Smooth muscle cell (in vitro differentiated cells): Measurements from ENCODE around the gene GMPPA. TPM values are rescaled to one million over a fixed set of nuclear protein-coding genes. Genes with fewer than 3 reads are reported as not detected.

Source experiments
- DNase-seq: peaks from one replicate; lab custom pipeline; 2025; ENCODE audit not compliant: unreplicated experiment; lab: John Stamatoyannopoulos, UW
- H2AFZ ChIP-seq: fragments of 200-600 bp; sonication (generic); 2 replicates; pipeline ENCODE4 v1.6.0; 2016; ENCODE audit warnings: antibody characterized with exemption, low read depth, mild to moderate bottlenecking
- H3F3A ChIP-seq: fragments of 200-600 bp; sonication (generic); 2 replicates; pipeline ENCODE4 v1.6.0; 2017; ENCODE audit warnings: antibody characterized with exemption, low read depth
- H3K27ac ChIP-seq: fragments of 200-600 bp; sonication (generic); 2 replicates; pipeline ENCODE4 v1.5.1; 2016; ENCODE audit warnings: low read depth, mild to moderate bottlenecking
- H3K27me3 ChIP-seq: fragments of 200-600 bp; sonication (generic); 2 replicates; pipeline ENCODE4 v1.6.1; 2016; ENCODE audit warnings: low read depth, mild to moderate bottlenecking
- H3K36me3 ChIP-seq: fragments of 200-600 bp; sonication (generic); 2 replicates; pipeline ENCODE4 v1.5.1; 2016; ENCODE audit warnings: low read depth
- H3K4me1 ChIP-seq: fragments of 200-600 bp; sonication (generic); 2 replicates; pipeline ENCODE4 v1.5.1; 2016; ENCODE audit warnings: low read depth
- H3K4me2 ChIP-seq: fragments of 200-600 bp; sonication (generic); 2 replicates; pipeline ENCODE4 v1.6.0; 2016; ENCODE audit warnings: mild to moderate bottlenecking
- H3K4me3 ChIP-seq: fragments of 200-600 bp; sonication (generic); 2 replicates; pipeline ENCODE4 v1.5.1; 2016; ENCODE audit warnings: mild to moderate bottlenecking
- H3K79me2 ChIP-seq: fragments of 200-600 bp; sonication (generic); 2 replicates; pipeline ENCODE4 v1.6.0; 2016; ENCODE audit warnings: low read depth, mild to moderate bottlenecking
- H3K9ac ChIP-seq: fragments of 200-600 bp; sonication (generic); 2 replicates; pipeline ENCODE4 v1.6.0; 2016; ENCODE audit warnings: low read depth
- H3K9me3 ChIP-seq: fragments of 200-600 bp; sonication (generic); replicated peaks from 2 replicates; pipeline ENCODE4 v1.5.1; 2016; ENCODE audit warnings: low read depth
- H4K20me1 ChIP-seq: fragments of 200-600 bp; sonication (generic); 2 replicates; pipeline ENCODE4 v1.6.0; 2016; ENCODE audit warnings: low read depth
- WGBS: methylation state at CpG from one replicate; pipeline ENCODE4 v1.1.7; 2016; ENCODE audit warnings: low lambda C conversion rate; 5-methylcytosine and 5-hydroxymethylcytosine counted together
- microRNA-seq: library from miRNA; unstranded; fragments of <30 nt; microRNA quantifications from one replicate; pipeline ENCODE4, GENCODE V29; 2016; ENCODE audit warnings: borderline number of aligned reads
- polyA plus RNA-seq: library from polyadenylated mRNA; unstranded; fragments of >200 nt; fragmentation: Nextera tagmentation; extraction: Ambion mirVana; gene quantifications from 2 replicates; pipeline ENCODE4 v1.2.1, GENCODE V29; 2016
- small RNA-seq: library from RNA; depleted of rRNA; stranded (forward); fragments of <200 nt; gene quantifications from one replicate; pipeline ENCODE3, GENCODE V24; 2014
- total RNA-seq: library from RNA; depleted of rRNA; stranded (reverse); fragments of >200 nt; gene quantifications from 2 replicates; pipeline ENCODE4 v1.2.3, GENCODE V29; 2014
- TF ChIP-seq, protein P1 (sequence below): fragments of 200-600 bp; sonication (generic); IDR thresholded peaks from 2 replicates; pipeline ENCODE4 v1.5.1; 2017; ENCODE audit warnings: borderline replicate concordance, mild to moderate bottlenecking, antibody characterized with exemption; ENCODE audit not compliant: insufficient read depth, poor library complexity, severe bottlenecking

Gene GMPPA
- total and polyA plus RNA-seq, 2 experiments from 2014 or later = 59.3 to 81.7 TPM

DNA sequence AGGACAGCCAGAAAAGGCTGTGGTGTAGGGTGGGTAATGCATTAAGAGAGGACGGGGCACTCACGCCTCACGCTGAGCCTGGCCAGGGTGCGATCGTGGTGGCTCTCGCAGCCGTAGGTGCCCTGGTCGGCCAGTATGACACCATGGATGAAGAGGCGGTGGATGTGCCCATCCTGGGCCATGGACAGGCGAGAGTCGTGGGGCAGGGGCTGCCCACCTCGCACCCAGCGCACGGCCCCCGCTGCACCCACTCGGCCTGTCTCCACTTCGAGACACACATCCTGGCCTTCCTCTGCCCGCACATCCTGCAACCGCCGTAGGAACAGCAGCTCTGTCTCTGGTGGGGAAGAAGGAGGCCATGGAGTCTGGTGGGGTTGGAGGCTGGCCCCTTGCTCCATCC, 57.3 kb downstream of the GMPPA start:
- no peaks in the 10 kb centered on the region for H3K79me2 ChIP-seq
- H4K20me1 ChIP-seq = peaks cover 2% of the 10 kb centered on the region
- H2AFZ ChIP-seq = no peak overlapping the region
- H3K36me3 ChIP-seq = no peaks in the 10 kb centered on the region
- H3K9me3 ChIP-seq = no peaks in the 10 kb centered on the region
- H3K4me2 ChIP-seq = no peak overlapping the region
- DNase-seq = no peak
- WGBS = 97% methylated on average over 20 of the region's 20 CpGs
- H3F3A ChIP-seq = no peaks in the 10 kb centered on the region
- peaks cover 4% of the 10 kb centered on the region for H3K4me1 ChIP-seq
- TF ChIP-seq, protein P1, sequence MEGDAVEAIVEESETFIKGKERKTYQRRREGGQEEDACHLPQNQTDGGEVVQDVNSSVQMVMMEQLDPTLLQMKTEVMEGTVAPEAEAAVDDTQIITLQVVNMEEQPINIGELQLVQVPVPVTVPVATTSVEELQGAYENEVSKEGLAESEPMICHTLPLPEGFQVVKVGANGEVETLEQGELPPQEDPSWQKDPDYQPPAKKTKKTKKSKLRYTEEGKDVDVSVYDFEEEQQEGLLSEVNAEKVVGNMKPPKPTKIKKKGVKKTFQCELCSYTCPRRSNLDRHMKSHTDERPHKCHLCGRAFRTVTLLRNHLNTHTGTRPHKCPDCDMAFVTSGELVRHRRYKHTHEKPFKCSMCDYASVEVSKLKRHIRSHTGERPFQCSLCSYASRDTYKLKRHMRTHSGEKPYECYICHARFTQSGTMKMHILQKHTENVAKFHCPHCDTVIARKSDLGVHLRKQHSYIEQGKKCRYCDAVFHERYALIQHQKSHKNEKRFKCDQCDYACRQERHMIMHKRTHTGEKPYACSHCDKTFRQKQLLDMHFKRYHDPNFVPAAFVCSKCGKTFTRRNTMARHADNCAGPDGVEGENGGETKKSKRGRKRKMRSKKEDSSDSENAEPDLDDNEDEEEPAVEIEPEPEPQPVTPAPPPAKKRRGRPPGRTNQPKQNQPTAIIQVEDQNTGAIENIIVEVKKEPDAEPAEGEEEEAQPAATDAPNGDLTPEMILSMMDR = no peak
- H3K27me3 ChIP-seq = no peaks in the 10 kb centered on the region
- no peak overlapping the region for H3K4me3 ChIP-seq
- no peak overlapping the region for H3K27ac ChIP-seq
- no peak overlapping the region for H3K9ac ChIP-seq

DNA sequence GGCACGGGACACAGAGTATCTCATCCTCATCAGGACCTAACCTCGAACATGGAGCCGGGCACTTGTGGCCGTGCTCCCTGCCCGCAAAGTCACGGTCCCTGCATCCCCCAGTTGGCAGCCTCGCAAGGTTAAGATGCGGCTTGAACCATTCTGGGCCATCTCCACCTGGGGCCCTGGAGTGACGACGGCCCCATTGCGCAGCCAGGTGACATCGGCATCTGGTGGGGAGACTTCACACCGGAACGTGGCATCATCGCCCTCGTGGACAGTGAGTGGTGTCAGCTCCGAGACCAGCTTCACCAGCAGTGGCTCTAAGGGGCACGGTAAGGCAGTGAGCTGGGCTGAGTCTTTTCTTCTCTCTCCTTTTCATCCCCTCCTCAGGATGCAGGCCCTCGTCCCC, 57.7 kb downstream of the GMPPA start:
- Histone ChIP-seq H3K79me2 (no peaks in the 10 kb centered on the region), H3K27me3 (no peaks in the 10 kb centered on the region), H3F3A (no peaks in the 10 kb centered on the region), H3K27ac (no peak overlapping the region), H4K20me1 (no peaks in the 10 kb centered on the region), H3K4me1 (peaks cover 4% of the 10 kb centered on the region), H3K9ac (no peak overlapping the region), H2AFZ (no peak overlapping the region), H3K36me3 (no peaks in the 10 kb centered on the region), H3K4me2 (no peak overlapping the region), H3K9me3 (no peaks in the 10 kb centered on the region), H3K4me3 (no peak overlapping the region)
- no peak for DNase-seq
- WGBS = 94% methylated on average over 19 of the region's 19 CpGs
- TF ChIP-seq, protein P1 = no peak

Small RNA genes within 50 kb of the gene (microRNA-seq; reads per million reads assigned to microRNA genes)
- not detected for gene MIR3132

Small RNA genes within 50 kb of the gene (small RNA-seq; reads per million reads assigned to genes)
- gene MIR3132 = not detected

Other genes starting within 250 kb of the GMPPA start
- not detected in 2 replicates for gene TUBA4B, start 245.6 kb upstream of the GMPPA start, total RNA-seq
- not detected in 2 replicates for gene TUBA4B, start 245.6 kb upstream of the GMPPA start, polyA plus RNA-seq
- gene TUBA4A, start 245.0 kb upstream of the GMPPA start, total RNA-seq = 44.0 and 53.2 TPM in 2 replicates
- 29.4 and 86.5 TPM in 2 replicates for gene TUBA4A, start 245.0 kb upstream of the GMPPA start, polyA plus RNA-seq
- gene DNAJB2, start 219.5 kb upstream of the GMPPA start, total RNA-seq = 37.2 and 52.4 TPM in 2 replicates
- gene DNAJB2, start 219.5 kb upstream of the GMPPA start, polyA plus RNA-seq = 14.3 and 24.2 TPM in 2 replicates
- 10.7 and 19.4 TPM in 2 replicates for gene PTPRN, start 189.5 kb upstream of the GMPPA start, total RNA-seq
- gene PTPRN, start 189.5 kb upstream of the GMPPA start, polyA plus RNA-seq = 31.1 and 36.4 TPM in 2 replicates
- gene RESP18, start 166.1 kb upstream of the GMPPA start, total RNA-seq = not detected in 2 replicates
- gene RESP18, start 166.1 kb upstream of the GMPPA start, polyA plus RNA-seq = not detected in 2 replicates
- 24.9 and 137 TPM in 2 replicates for gene DNPEP, start 111.0 kb upstream of the GMPPA start, total RNA-seq
- 48.1 and 61.8 TPM in 2 replicates for gene DNPEP, start 111.0 kb upstream of the GMPPA start, polyA plus RNA-seq
- 103 and 127 TPM in 2 replicates for gene DES, start 80.5 kb upstream of the GMPPA start, total RNA-seq
- 106 and 109 TPM in 2 replicates for gene DES, start 80.5 kb upstream of the GMPPA start, polyA plus RNA-seq
- 14.9 and 38.8 TPM in 2 replicates for gene SPEG, start 64.0 kb upstream of the GMPPA start, total RNA-seq
- 37.8 and 40.5 TPM in 2 replicates for gene SPEG, start 64.0 kb upstream of the GMPPA start, polyA plus RNA-seq
- gene ASIC4, start 15.6 kb downstream of the GMPPA start, total RNA-seq = 0.49 TPM in 1 of 2 replicates, not detected in the other
- gene ASIC4, start 15.6 kb downstream of the GMPPA start, polyA plus RNA-seq = 0.32 and 1.7 TPM in 2 replicates
- gene CHPF, start 44.9 kb downstream of the GMPPA start, total RNA-seq = 141 and 156 TPM in 2 replicates
- gene CHPF, start 44.9 kb downstream of the GMPPA start, polyA plus RNA-seq = 319 and 344 TPM in 2 replicates
- 3.3 and 6.9 TPM in 2 replicates for gene TMEM198, start 45.1 kb downstream of the GMPPA start, total RNA-seq
- 3.3 and 8.5 TPM in 2 replicates for gene TMEM198, start 45.1 kb downstream of the GMPPA start, polyA plus RNA-seq
- gene OBSL1, start 72.6 kb downstream of the GMPPA start, total RNA-seq = 47.1 and 71.9 TPM in 2 replicates
- 51.1 and 67.9 TPM in 2 replicates for gene OBSL1, start 72.6 kb downstream of the GMPPA start, polyA plus RNA-seq
- 2.4 and 4.0 TPM in 2 replicates for gene INHA, start 73.4 kb downstream of the GMPPA start, total RNA-seq
- 4.3 and 16.7 TPM in 2 replicates for gene INHA, start 73.4 kb downstream of the GMPPA start, polyA plus RNA-seq
- 5.7 and 10.2 TPM in 2 replicates for gene STK11IP, start 99.0 kb downstream of the GMPPA start, total RNA-seq
- gene STK11IP, start 99.0 kb downstream of the GMPPA start, polyA plus RNA-seq = 13.6 and 22.5 TPM in 2 replicates
- 3.4 and 4.9 TPM in 2 replicates for gene SLC4A3, start 128.7 kb downstream of the GMPPA start, total RNA-seq
- gene SLC4A3, start 128.7 kb downstream of the GMPPA start, polyA plus RNA-seq = 12.1 and 13.6 TPM in 2 replicates